IPS-20b (cell line): ENCODE data around the gene GALK2.

Experiments used
- H3K27ac ChIP-seq: one replicate; pipeline ENCODE4 v1.5.1; 2013; ENCODE audit warnings: low read length
- H3K27me3 ChIP-seq: 2 replicates; pipeline ENCODE4 v1.6.1; 2013; ENCODE audit warnings: mild to moderate bottlenecking, low read length, inconsistent platforms; ENCODE audit not compliant: insufficient read depth
- H3K36me3 ChIP-seq: 2 replicates; pipeline ENCODE4 v1.6.1; 2013; ENCODE audit warnings: low read depth, mild to moderate bottlenecking, inconsistent platforms, low read length, moderate library complexity; ENCODE audit not compliant: insufficient read depth
- H3K4me1 ChIP-seq: 2 replicates; pipeline ENCODE4 v1.6.1; 2013; ENCODE audit warnings: mild to moderate bottlenecking, control low read depth, inconsistent platforms, low read length, moderate library complexity; ENCODE audit not compliant: insufficient read depth
- H3K4me3 ChIP-seq: 2 replicates; pipeline ENCODE4 v1.5.1; 2013; ENCODE audit warnings: mild to moderate bottlenecking, low read length, inconsistent platforms
- H3K9ac ChIP-seq: 2 replicates; pipeline ENCODE4 v1.6.1; 2013; ENCODE audit warnings: low read depth, mild to moderate bottlenecking, inconsistent platforms, low read length, moderate library complexity
- H3K9me3 ChIP-seq: 2 replicates; pipeline ENCODE4 v1.6.1; 2013; ENCODE audit warnings: mild to moderate bottlenecking, low read depth, low read length, inconsistent platforms; ENCODE audit not compliant: insufficient read depth

The GALK2 gene

GRCh38 chr15:49265911-49266310 lies 95.9 kb downstream of the GALK2 start:
- H3K27me3 ChIP-seq, result no peaks in the 10 kb centered on the region
- peaks cover under 1% of the 10 kb centered on the region; the same call in 1 of the 2 replicates for H3K4me1 ChIP-seq
- H3K36me3 ChIP-seq, result no peaks in the 10 kb centered on the region
- peaks cover 13% of the 10 kb centered on the region for H3K9me3 ChIP-seq
- no peak overlapping the region for H3K4me3 ChIP-seq
- H3K9ac ChIP-seq, result no peak overlapping the region
- H3K27ac ChIP-seq, result no peak overlapping the region

GRCh38 chr15:49270541-49271421 lies 100.7 kb downstream of the GALK2 start:
- H3K27ac ChIP-seq, result no peak overlapping the region
- peaks cover 6% of the 10 kb centered on the region; the same call in 1 of the 2 replicates for H3K9me3 ChIP-seq
- no peaks in the 10 kb centered on the region for H3K36me3 ChIP-seq
- H3K4me1 ChIP-seq, result peaks cover 16% of the 10 kb centered on the region
- no peak overlapping the region for H3K9ac ChIP-seq
- H3K27me3 ChIP-seq, result no peaks in the 10 kb centered on the region
- H3K4me3 ChIP-seq, result no peak overlapping the region

GRCh38 chr15:49273734-49274318 lies 103.8 kb downstream of the GALK2 start:
- Histone ChIP-seq H3K27me3 (no peaks in the 10 kb centered on the region), H3K4me1 (peaks cover 16% of the 10 kb centered on the region), H3K9ac (no peak overlapping the region), H3K36me3 (no peaks in the 10 kb centered on the region), H3K9me3 (no peaks in the 10 kb centered on the region), H3K4me3 (no peak overlapping the region), H3K27ac (no peak overlapping the region)

- H3K4me1 ChIP-seq, result 0 out of 2 replicates have a peak, but pooled peaks cover 1% of the 10 kb centered on the region
- H3K4me3 ChIP-seq, result no peak overlapping the region
- no peaks in the 10 kb centered on the region for H3K9me3 ChIP-seq
- no peak overlapping the region for H3K9ac ChIP-seq
- H3K36me3 ChIP-seq, result no peaks in the 10 kb centered on the region
- no peaks in the 10 kb centered on the region for H3K27me3 ChIP-seq
- no peak overlapping the region for H3K27ac ChIP-seq
These were observed 108.7 kb downstream of the GALK2 start for GRCh38 chr15:49278751-49279150.

- Histone ChIP-seq H3K9ac (no peak overlapping the region), H3K27ac (no peak overlapping the region), H3K9me3 (no peaks in the 10 kb centered on the region), H3K4me1 (no peaks in the 10 kb centered on the region), H3K27me3 (no peaks in the 10 kb centered on the region), H3K4me3 (no peak overlapping the region), H3K36me3 (no peaks in the 10 kb centered on the region)
These were observed 109.7 kb downstream of the GALK2 start for GRCh38 chr15:49279521-49280456.

GRCh38 chr15:49282366-49282765 lies 112.3 kb downstream of the GALK2 start:
- H3K9ac ChIP-seq, result no peak overlapping the region
- no peaks in the 10 kb centered on the region for H3K9me3 ChIP-seq
- no peaks in the 10 kb centered on the region for H3K27me3 ChIP-seq
- no peaks in the 10 kb centered on the region for H3K4me1 ChIP-seq
- no peak overlapping the region for H3K4me3 ChIP-seq
- no peak overlapping the region for H3K27ac ChIP-seq
- H3K36me3 ChIP-seq, result no peaks in the 10 kb centered on the region

DNA sequence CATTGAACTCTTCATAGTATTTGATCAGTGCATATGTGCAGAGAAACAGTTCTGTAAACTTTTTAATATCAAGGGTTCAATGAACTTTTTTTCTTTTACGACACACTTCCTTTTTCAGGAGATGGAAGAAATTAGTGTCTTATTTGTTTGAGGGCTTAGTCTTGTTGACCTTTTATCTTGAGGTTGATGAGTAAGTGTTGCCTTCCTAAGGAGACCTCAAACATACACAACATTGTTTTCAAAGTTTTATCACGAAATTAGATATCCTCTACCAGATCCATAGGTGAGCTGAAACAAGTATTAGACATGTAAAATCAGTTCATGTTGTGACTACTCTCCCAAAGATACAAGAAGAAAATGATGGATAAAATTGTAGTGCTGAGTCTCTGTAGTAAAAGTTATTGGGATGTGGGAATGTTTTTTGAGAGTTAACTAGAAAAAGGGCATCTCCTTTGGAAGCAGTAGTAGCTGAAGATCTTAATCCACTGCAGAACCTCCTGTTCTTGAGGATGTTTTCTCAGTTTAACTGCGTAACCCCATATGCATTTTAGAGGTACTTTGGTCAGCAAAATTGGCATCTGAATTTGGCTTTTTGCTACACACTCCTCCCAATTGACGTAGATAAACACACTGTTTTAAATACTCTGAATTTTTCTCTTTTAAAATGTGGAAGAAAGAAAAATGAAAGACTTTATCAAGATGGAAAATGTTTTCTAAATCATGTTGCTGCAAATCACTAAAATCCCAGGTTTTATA lies 116.8 kb downstream of the GALK2 start:
- no peak overlapping the region for H3K9ac ChIP-seq
- H3K9me3 ChIP-seq, result no peaks in the 10 kb centered on the region
- H3K36me3 ChIP-seq, result no peaks in the 10 kb centered on the region
- H3K27ac ChIP-seq, result no peak overlapping the region
- H3K27me3 ChIP-seq, result no peaks in the 10 kb centered on the region
- H3K4me3 ChIP-seq, result no peak overlapping the region
- peaks cover 5% of the 10 kb centered on the region; the same call in 1 of the 2 replicates for H3K4me1 ChIP-seq

GRCh38 chr15:49287481-49287880 lies 117.4 kb downstream of the GALK2 start:
- no peak overlapping the region for H3K4me3 ChIP-seq
- no peaks in the 10 kb centered on the region for H3K36me3 ChIP-seq
- H3K9me3 ChIP-seq, result no peaks in the 10 kb centered on the region
- H3K9ac ChIP-seq, result no peak overlapping the region
- peaks cover 5% of the 10 kb centered on the region; the same call in 1 of the 2 replicates for H3K4me1 ChIP-seq
- no peaks in the 10 kb centered on the region for H3K27me3 ChIP-seq
- H3K27ac ChIP-seq, result no peak overlapping the region

- no peaks in the 10 kb centered on the region for H3K9me3 ChIP-seq
- no peak overlapping the region for H3K27ac ChIP-seq
- no peaks in the 10 kb centered on the region for H3K27me3 ChIP-seq
- H3K4me3 ChIP-seq, result no peak overlapping the region
- peaks cover 5% of the 10 kb centered on the region; the same call in 1 of the 2 replicates for H3K4me1 ChIP-seq
- no peak overlapping the region for H3K9ac ChIP-seq
- no peaks in the 10 kb centered on the region for H3K36me3 ChIP-seq
These were observed 118.3 kb downstream of the GALK2 start for GRCh38 chr15:49288391-49288790.

DNA sequence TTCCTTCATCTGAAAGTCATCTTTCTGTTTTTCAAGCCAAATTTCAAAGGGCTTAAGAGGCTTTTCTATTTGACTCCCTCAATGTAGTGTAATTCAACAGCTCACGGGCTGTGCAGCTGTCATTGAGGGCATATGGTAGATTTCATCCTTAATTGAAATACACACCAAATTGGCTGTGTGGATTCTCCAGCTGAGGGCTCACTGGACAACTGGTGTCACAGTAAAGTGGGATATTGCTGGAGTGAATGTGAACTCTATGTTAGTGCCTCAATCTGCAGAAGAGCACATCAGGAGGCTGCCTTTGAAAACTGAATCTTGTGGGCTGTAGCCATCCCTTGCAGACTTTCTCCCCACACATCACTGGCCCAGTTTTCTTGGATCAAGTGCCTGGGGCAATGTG lies 120.1 kb downstream of the GALK2 start:
- H3K9ac ChIP-seq, result no peak overlapping the region
- H3K9me3 ChIP-seq, result no peaks in the 10 kb centered on the region
- no peak overlapping the region for H3K4me3 ChIP-seq
- no peaks in the 10 kb centered on the region for H3K27me3 ChIP-seq
- no peak overlapping the region for H3K27ac ChIP-seq
- H3K36me3 ChIP-seq, result no peaks in the 10 kb centered on the region
- peaks cover 5% of the 10 kb centered on the region; the same call in 1 of the 2 replicates for H3K4me1 ChIP-seq

GRCh38 chr15:49293941-49294340 lies 123.9 kb downstream of the GALK2 start:
- Histone ChIP-seq H3K4me3 (no peak overlapping the region), H3K27me3 (no peaks in the 10 kb centered on the region), H3K9me3 (no peaks in the 10 kb centered on the region), H3K27ac (no peak overlapping the region), H3K4me1 (peaks cover 5% of the 10 kb centered on the region; the same call in 1 of the 2 replicates), H3K36me3 (no peaks in the 10 kb centered on the region), H3K9ac (no peak overlapping the region)
